Brain microvascular endothelial cell (primary cell): ENCODE data around the gene NAB2.
"Not testable (repeated sequence)": the region's sequence is repeated elsewhere in the genome, so short reads cannot be mapped to it uniquely, and the experiment has no call there.

Experiments
- DNase-seq: peaks from one replicate; pipeline ENCODE4 v3.0.0-alpha.2; 2020
- H3K27ac ChIP-seq: fragments of 250-450 bp; sonication (Bioruptor Pico); 2 replicates; pipeline ENCODE4 v1.5.1; 2020; ENCODE audit warnings: mild to moderate bottlenecking, moderate library complexity
- H3K27me3 ChIP-seq: fragments of 250-450 bp; sonication (Bioruptor Pico); replicated peaks from 2 replicates; pipeline ENCODE4 v1.5.1; 2020; ENCODE audit warnings: mild to moderate bottlenecking
- H3K36me3 ChIP-seq: fragments of 250-450 bp; sonication (Bioruptor Pico); replicated peaks from 2 replicates; pipeline ENCODE4 v1.5.1; 2020; ENCODE audit warnings: mild to moderate bottlenecking
- H3K4me3 ChIP-seq: 2 replicates; pipeline ENCODE4 v1.5.1; 2011; ENCODE audit warnings: low read depth, mild to moderate bottlenecking, control low read depth, low read length, moderate library complexity
- in situ Hi-C: cut with HindIII; loops from 2 replicates; pipeline ENCODE4 v1.10.0; 2017; ENCODE audit warnings: low sequenced_read_pairs, low pct_ligation_motif_present
- TF ChIP-seq, protein P1 (sequence below): IDR thresholded peaks from 2 replicates; pipeline ENCODE4 v1.5.1; 2011; ENCODE audit warnings: low read depth, mild to moderate bottlenecking, moderate library complexity, low read length, control low read depth, inconsistent platforms; ENCODE audit errors: missing control alignments

NAB2 gene

DNA sequence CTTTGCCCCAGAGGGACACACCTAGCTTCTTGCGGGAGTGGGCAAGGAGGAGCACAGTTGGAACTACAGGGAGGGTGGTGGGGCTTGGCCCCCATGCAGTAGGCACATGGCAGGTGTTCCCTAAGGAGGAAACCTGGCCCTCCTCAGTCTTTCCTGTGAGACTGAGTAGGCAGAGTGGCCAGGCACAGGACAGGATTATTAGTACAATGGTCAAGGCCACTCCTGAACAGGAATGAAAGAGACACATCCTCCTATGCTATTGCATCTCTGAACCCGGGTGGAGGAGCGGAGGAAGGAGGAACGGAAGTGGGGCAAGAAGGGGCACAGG lies 39.8 kb upstream of the NAB2 start:
- H3K4me3 ChIP-seq, result no peak overlapping the region
- H3K27ac ChIP-seq, result no peak overlapping the region
- H3K36me3 ChIP-seq, result no peaks in the 10 kb centered on the region
- in situ Hi-C loops, result no loop called here
- TF ChIP-seq, protein P1, sequence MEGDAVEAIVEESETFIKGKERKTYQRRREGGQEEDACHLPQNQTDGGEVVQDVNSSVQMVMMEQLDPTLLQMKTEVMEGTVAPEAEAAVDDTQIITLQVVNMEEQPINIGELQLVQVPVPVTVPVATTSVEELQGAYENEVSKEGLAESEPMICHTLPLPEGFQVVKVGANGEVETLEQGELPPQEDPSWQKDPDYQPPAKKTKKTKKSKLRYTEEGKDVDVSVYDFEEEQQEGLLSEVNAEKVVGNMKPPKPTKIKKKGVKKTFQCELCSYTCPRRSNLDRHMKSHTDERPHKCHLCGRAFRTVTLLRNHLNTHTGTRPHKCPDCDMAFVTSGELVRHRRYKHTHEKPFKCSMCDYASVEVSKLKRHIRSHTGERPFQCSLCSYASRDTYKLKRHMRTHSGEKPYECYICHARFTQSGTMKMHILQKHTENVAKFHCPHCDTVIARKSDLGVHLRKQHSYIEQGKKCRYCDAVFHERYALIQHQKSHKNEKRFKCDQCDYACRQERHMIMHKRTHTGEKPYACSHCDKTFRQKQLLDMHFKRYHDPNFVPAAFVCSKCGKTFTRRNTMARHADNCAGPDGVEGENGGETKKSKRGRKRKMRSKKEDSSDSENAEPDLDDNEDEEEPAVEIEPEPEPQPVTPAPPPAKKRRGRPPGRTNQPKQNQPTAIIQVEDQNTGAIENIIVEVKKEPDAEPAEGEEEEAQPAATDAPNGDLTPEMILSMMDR, result no peak
- no peaks in the 10 kb centered on the region for H3K27me3 ChIP-seq
- DNase-seq, result no peak

DNA sequence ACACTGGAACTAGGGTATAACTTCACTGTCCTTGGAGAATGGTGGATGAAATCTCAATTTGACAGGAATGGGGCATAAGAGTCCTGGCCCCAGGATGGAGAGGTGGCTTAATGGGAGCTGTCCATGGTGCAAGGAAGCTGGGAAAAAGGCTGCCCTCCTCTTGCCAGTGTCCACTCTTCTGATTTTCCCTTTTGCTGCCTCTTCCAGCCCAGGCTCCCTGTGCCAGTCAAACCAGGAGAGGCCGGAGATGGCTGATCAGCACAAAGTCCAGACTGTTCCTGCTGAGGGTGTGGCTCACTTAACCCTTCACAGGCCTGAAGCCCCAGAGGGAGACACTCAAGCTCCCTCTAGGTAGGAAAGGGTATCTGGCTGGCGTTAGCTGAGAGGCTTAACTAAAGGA lies 39.0 kb upstream of the NAB2 start, which contains the start of gene MYO1A:
TSS of gene MYO1A (minus strand) at position 240 of the 400 bp plus-strand sequence. CDS start 1,806 bp downstream, outside the sequence.
- H3K27me3 ChIP-seq, result no peaks in the 10 kb centered on the region
- H3K36me3 ChIP-seq, result no peaks in the 10 kb centered on the region
- TF ChIP-seq, protein P1, result no peak
- H3K27ac ChIP-seq, result no peak within 1 kb of the TSS
- in situ Hi-C loops, result no loop called here
- no peak for DNase-seq
- no peak within 1 kb of the TSS for H3K4me3 ChIP-seq

DNA sequence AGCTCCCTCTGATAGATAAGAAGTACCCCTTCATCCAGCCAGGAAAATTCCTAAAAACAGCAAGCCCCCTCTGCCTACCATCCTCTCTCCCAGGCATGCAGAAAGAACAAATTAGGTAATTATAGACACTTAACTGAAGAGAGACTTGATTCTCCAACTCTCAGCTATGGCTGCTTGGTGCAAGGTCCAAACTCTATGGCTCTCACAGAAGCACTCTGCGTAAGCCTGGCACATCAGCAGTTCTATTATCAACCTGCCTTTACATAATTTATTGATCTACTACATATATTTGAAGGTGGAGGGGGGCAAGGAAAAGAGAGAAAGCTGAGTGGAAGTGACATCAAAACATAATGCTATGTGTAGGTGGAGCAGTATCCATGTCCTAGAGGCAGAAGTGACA lies 37.9 kb upstream of the NAB2 start:
- Histone ChIP-seq H3K27ac (no peak overlapping the region), H3K36me3 (no peaks in the 10 kb centered on the region), H3K27me3 (no peaks in the 10 kb centered on the region), H3K4me3 (no peak overlapping the region)
- no peak for DNase-seq
- in situ Hi-C loops, result no loop called here
- TF ChIP-seq, protein P1, result no peak

DNA sequence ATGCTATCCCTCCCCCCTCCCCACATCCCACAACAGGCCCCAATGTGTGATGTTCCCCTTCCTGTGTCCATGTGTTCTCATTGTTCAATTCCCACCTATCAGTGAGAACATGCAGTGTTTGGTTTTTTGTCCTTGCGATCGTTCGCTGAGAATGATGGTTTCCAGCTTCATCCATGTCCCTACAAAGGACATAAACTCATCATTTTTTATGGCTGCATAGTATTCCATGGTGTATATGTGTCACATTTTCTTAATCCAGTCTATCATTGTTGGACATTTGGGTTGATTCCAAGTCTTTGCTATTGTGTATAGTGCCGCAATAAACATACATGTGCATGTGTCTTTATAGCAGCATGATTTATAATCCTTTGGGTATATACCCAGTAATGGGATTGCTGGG lies 35.8 kb upstream of the NAB2 start:
- in situ Hi-C loops, H3K27me3 ChIP-seq, H3K27ac ChIP-seq: not testable (repeated sequence)

DNA sequence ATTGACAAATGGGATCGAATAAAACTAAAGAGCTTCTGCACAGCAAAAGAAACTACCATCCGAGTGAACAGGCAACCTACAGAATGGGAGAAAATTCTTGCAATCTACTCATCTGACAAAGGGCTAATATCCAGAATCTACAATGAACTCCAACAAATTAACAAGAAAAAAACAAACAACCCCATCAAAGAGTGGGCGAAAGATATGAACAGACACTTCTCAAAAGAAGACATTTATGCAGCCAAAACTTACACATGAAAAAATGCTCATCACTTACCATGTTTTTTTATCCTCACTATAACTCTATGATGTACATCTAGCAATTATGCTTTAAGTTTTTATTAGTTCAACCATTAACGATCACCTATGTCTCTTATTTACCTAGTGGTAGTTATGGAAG lies 35.0 kb upstream of the NAB2 start:
- DNase-seq, in situ Hi-C loops, H3K4me3 ChIP-seq, H3K36me3 ChIP-seq, H3K27me3 ChIP-seq, H3K27ac ChIP-seq: not testable (repeated sequence)

More for the DNA sequence above, 35.8 kb upstream of the NAB2 start:
- H3K36me3 ChIP-seq, DNase-seq, H3K4me3 ChIP-seq: not testable (repeated sequence)

DNA sequence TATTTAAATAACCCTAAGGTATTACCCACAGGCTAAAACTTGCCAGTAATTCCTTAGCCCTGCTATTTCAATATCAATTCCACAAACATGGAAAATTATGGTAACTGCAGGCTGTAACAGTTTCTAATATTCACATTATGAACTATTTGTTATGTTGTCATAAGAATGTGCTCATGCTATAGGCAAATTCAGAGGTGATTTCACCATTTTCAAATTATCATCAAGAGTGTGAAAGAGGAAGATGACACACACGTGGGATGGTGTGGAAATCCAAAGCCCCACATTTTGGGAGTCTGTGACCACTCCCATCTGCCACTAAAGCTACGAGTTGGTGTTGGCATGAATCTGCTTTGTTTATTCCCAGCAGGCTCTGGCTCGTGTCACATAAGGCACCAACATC lies 33.1 kb upstream of the NAB2 start:
- Histone ChIP-seq H3K36me3 (no peaks in the 10 kb centered on the region), H3K4me3 (no peak overlapping the region), H3K27ac (no peak overlapping the region), H3K27me3 (no peaks in the 10 kb centered on the region)
- no peak for DNase-seq
- TF ChIP-seq, protein P1, result no peak
- in situ Hi-C loops, result no loop called here

DNA sequence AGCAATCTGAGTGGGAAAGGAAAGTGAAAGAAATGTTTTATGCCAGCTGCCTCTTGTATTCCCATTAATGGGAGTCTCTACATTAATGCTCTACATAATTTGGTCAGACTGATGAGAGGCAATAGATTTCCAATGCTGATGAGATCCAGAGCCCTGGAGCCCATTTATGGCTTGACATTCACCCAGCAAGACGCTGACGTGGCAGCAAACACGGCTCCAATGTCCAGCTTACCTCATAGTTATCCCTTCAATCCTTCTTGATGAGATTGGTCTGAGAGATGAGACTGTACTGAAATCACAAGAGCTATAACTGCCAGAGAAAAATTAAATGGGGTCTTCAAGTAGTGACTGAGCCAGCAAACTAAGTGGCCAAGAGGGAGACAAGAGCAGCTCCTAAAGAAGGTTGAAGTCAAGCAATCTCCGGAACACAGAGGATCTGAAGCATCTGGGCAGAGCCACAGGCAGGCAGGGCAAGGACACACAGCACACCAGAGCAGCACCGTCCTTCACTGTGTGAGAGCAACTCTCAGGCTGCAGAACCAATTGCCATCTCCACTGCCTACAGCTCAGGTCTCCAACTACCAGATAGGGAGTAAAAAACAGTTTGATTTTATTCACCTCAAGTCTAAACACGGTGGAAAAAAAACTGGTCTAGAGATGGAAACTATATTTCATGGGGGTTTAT lies 31.7 kb upstream of the NAB2 start:
- no peak overlapping the region for H3K4me3 ChIP-seq
- H3K27ac ChIP-seq, result no peak overlapping the region
- no peak for DNase-seq
- TF ChIP-seq, protein P1, result no peak
- in situ Hi-C loops, result no loop called here
- H3K36me3 ChIP-seq, result no peaks in the 10 kb centered on the region
- H3K27me3 ChIP-seq, result no peaks in the 10 kb centered on the region
